HEK293T (cell line): Measurements from ENCODE around the gene CYYR1.

Experiments
- CTCF ChIA-PET: fragments of 350-600 bp; formaldehyde crosslinking; extraction: SDS; loops from one replicate; lab custom pipeline; 2021; ENCODE audit warnings: antibody characterized with exemption, inconsistent platforms; lab: Yijun Ruan, JAX
- POLR2A ChIA-PET: fragments of 350-600 bp; formaldehyde crosslinking; extraction: SDS; loops from one replicate; lab custom pipeline; 2020; ENCODE audit warnings: antibody characterized with exemption, inconsistent platforms; lab: Yijun Ruan, JAX
- DNase-seq: peaks from one replicate; pipeline ENCODE4 v3.0.0; 2012; ENCODE audit warnings: mixed read lengths; ENCODE audit errors: extremely low spot score
- ARNT ChIP-seq: fragments of 450-650 bp; IDR thresholded peaks from 2 replicates; pipeline ENCODE4 v1.6.1; 2017; ENCODE audit warnings: mild to moderate bottlenecking
- BHLHE40 ChIP-seq: fragments of 450-650 bp; IDR thresholded peaks from 2 replicates; pipeline ENCODE4 v1.6.1; 2016; ENCODE audit warnings: mild to moderate bottlenecking, moderate library complexity, borderline replicate concordance
- CTBP1 ChIP-seq: fragments of 450-650 bp; IDR thresholded peaks from 2 replicates; pipeline ENCODE4 v1.6.1; 2016; ENCODE audit warnings: borderline replicate concordance
- ELF4 ChIP-seq: fragments of 450-650 bp; IDR thresholded peaks from 2 replicates; pipeline ENCODE4 v1.6.1; 2017; ENCODE audit warnings: antibody characterized with exemption
- FOXA1 ChIP-seq: fragments of 450-650 bp; IDR thresholded peaks from 2 replicates; pipeline ENCODE4 v1.6.1; 2016; ENCODE audit warnings: mild to moderate bottlenecking
- FOXK2 ChIP-seq: fragments of 450-650 bp; IDR thresholded peaks from 2 replicates; pipeline ENCODE4 v1.6.1; 2016; ENCODE audit warnings: mild to moderate bottlenecking
- FOXM1 ChIP-seq: fragments of 450-650 bp; IDR thresholded peaks from 2 replicates; pipeline ENCODE4 v1.6.1; 2017; ENCODE audit warnings: mild to moderate bottlenecking, borderline replicate concordance
- HDGF ChIP-seq: fragments of 450-650 bp; IDR thresholded peaks from 2 replicates; pipeline ENCODE4 v1.6.1; 2017; ENCODE audit warnings: antibody characterized with exemption, borderline replicate concordance
- L3MBTL2 ChIP-seq: fragments of 450-650 bp; conservative IDR thresholded peaks from 2 replicates; pipeline ENCODE4 v1.6.1; 2016; ENCODE audit warnings: mild to moderate bottlenecking
- LEF1 ChIP-seq: fragments of 450-650 bp; IDR thresholded peaks from 2 replicates; pipeline ENCODE4 v1.6.1; 2017; ENCODE audit warnings: mild to moderate bottlenecking, borderline replicate concordance
- NFRKB ChIP-seq: fragments of 450-650 bp; IDR thresholded peaks from 2 replicates; pipeline ENCODE4 v1.6.1; 2016; ENCODE audit warnings: mild to moderate bottlenecking, moderate library complexity
- SP1 ChIP-seq: fragments of 450-650 bp; IDR thresholded peaks from 2 replicates; pipeline ENCODE4 v1.6.1; 2017
- SUZ12 ChIP-seq: fragments of 450-650 bp; IDR thresholded peaks from 2 replicates; pipeline ENCODE4 v1.6.1; 2016; ENCODE audit warnings: mild to moderate bottlenecking
- TARDBP ChIP-seq: fragments of 450-650 bp; IDR thresholded peaks from 2 replicates; pipeline ENCODE4 v1.6.1; 2016
- ZNF384 ChIP-seq: fragments of 450-650 bp; IDR thresholded peaks from 2 replicates; pipeline ENCODE4 v1.6.1; 2016
- TF ChIP-seq, protein P1 (sequence below): fragments of 450-650 bp; IDR thresholded peaks from 2 replicates; pipeline ENCODE4 v1.6.1; 2016

CYYR1 gene

DNA sequence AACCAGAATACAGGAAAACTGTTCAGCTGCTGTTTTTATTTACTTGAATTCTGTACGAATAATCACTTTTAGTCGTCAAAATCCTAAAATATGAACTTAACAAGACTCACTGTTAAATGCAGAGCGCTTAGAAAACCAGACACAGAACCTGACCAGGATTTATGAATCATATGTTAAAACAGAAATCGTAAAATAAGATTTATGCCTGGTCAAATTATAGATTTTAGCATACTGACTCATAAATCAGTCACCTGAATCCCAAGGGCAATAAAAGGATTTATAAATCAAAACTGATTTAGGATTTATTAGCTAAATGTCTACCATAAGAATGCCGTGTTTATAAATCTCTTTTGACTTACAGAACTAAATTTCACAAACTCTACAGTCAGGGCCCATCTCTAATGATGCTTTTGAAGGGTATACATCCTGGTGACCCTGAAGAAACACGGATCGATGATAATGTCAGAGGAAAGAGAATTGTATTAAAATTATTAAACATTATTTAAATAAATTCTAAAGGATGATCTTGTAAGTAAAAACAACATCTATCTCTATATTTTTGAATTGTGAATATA, 28.8 kb downstream of the CYYR1 start:
- POLR2A ChIA-PET, result no interaction called here
- TF ChIP-seq ARNT, result no peak
- TF ChIP-seq CTBP1, result peak; percentile 63; the same call in 1 of the 2 replicates
- TF ChIP-seq, protein P1, sequence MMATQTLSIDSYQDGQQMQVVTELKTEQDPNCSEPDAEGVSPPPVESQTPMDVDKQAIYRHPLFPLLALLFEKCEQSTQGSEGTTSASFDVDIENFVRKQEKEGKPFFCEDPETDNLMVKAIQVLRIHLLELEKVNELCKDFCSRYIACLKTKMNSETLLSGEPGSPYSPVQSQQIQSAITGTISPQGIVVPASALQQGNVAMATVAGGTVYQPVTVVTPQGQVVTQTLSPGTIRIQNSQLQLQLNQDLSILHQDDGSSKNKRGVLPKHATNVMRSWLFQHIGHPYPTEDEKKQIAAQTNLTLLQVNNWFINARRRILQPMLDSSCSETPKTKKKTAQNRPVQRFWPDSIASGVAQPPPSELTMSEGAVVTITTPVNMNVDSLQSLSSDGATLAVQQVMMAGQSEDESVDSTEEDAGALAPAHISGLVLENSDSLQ, result peak; percentile 93
- peak; percentile 18; the same call in 1 of the 2 replicates for TF ChIP-seq LEF1
- DNase-seq, result no peak
- CTCF ChIA-PET, result interaction anchor here (0.9 kb wide), 1 partner anchor 373 kb away, joined by 3 read pairs; the partner anchor contains the start of gene APP

DNA sequence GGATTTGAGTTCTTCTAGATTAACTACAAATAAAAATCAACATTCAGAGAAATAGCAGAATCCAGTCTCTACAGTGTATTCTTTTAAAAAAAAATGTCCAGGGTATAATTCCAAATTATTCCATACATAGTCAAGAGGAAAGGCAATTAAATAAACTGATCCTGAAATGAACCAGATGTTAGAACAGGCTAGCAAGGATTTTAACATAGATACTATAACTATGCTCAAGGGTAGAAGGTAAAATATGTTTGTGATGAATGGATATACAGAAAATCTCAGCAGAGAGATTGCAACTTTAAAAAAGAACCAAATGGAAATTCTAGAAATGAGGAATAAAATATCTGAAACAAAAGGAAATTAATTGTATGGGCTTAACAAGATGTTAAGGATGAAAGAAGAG, 32.4 kb downstream of the CYYR1 start:
- TF ChIP-seq TARDBP (no peak), FOXM1 (no peak), ZNF384 (no peak), NFRKB (no peak), BHLHE40 (no peak), FOXK2 (no peak), ELF4 (no peak), L3MBTL2 (no peak), SP1 (no peak), CTBP1 (no peak), ARNT (no peak), FOXA1 (no peak), HDGF (no peak), SUZ12 (no peak), LEF1 (no peak)
- TF ChIP-seq, protein P1, result no peak
- DNase-seq, result no peak
- ChIA-PET CTCF (no interaction called here), POLR2A (no interaction called here)

DNA sequence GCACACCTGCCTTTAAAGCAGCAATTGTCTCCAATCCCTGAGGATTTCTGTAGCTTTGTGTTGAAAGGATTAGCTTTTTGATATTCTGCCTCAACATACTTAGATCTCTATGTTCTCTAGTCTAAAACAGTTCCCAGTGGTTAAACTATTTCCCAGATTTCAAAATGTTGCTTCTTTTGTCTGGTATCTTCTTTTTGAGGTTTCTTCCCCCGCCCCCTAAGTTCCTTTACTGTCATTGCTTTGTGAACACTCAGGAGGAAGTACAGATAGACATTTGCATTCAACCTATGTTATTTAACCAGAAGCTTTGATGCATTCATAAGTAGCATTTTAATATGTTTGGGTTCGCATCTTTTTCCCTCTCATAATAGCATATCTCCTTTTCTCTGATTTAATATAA, 33.5 kb downstream of the CYYR1 start:
- ChIA-PET CTCF (no interaction called here), POLR2A (no interaction called here)
- no peak for DNase-seq
- TF ChIP-seq BHLHE40 (no peak), SP1 (no peak), ELF4 (no peak), LEF1 (no peak), CTBP1 (no peak), L3MBTL2 (no peak), HDGF (no peak), FOXA1 (no peak), TARDBP (no peak), FOXM1 (no peak), SUZ12 (no peak), FOXK2 (no peak), ARNT (no peak), ZNF384 (no peak), NFRKB (no peak)
- TF ChIP-seq, protein P1, result no peak

DNA sequence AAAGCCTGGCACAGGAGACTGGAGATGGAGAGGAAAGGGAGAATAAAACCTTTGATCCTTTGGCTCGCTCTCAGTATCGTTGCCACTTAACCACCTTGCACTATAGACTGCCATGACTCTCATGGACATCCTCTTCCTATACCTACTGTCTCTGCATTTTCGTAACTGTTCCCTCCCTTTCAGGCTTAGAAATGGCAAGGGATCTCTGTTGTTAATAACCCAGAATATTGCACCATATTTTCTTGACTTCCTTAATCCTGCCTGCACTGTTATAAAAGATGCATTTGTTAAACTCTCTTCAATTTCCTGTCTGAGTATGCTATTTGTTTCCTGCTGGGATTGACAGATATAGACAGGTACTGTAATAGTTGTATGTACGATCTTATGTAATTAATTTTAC, 38.6 kb downstream of the CYYR1 start:
- no peak for DNase-seq
- TF ChIP-seq SP1 (no peak), FOXK2 (no peak), LEF1 (no peak), ELF4 (no peak), ARNT (no peak)
- TF ChIP-seq, protein P1, result no peak
- CTCF ChIA-PET, result no interaction called here
- POLR2A ChIA-PET, result no interaction called here

DNA sequence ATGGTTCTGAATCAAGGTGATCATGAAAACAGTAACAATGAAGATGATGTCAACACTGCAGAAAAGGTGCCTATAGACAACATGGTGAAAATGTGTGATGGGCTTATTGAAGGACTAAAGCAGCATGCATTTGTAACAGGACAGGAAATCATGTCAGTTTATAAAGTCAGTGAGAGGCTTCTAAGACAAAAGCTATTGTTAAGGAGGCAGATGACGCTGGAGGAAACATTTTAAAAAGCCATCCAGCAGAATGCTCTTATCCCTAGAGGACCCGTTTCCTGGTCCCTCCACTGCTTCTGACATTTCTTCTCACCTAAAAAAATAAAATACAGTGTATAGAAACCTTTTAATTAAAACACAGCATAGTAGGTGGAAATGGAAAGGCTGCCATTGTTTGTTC, 40.9 kb downstream of the CYYR1 start:
- no peak for TF ChIP-seq ARNT
- TF ChIP-seq L3MBTL2, result no peak
- TF ChIP-seq BHLHE40, result no peak
- no peak for TF ChIP-seq ZNF384
- no peak for TF ChIP-seq ELF4
- TF ChIP-seq NFRKB, result no peak
- no peak for TF ChIP-seq FOXA1
- TF ChIP-seq TARDBP, result no peak
- no peak for TF ChIP-seq SP1
- TF ChIP-seq, protein P1, result no peak
- no peak for TF ChIP-seq FOXK2
- no peak for TF ChIP-seq HDGF
- ChIA-PET CTCF (no interaction called here), POLR2A (no interaction called here)
- DNase-seq, result no peak

DNA sequence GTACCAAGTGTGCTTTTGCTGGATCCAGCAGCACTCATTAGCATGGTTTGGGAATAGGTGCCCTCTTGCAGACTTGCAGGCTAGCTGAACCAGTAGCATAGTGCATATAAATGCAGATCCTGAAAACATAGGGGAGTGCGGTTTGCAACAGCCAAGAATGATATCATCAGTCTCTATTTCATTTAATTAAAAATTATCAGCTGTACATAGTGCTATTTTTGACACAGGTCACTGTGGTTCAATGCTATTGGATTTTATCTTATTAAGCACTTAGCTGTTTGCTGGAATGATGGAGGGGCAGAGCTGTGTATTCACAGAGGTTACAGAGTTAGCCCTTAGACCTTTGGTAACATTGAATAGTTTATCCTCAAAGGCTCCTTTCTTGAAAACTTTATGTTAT, 43.6 kb downstream of the CYYR1 start:
- no peak for TF ChIP-seq L3MBTL2
- TF ChIP-seq TARDBP, result no peak
- TF ChIP-seq BHLHE40, result no peak
- TF ChIP-seq FOXM1, result no peak
- TF ChIP-seq, protein P1, result no peak
- TF ChIP-seq LEF1, result no peak
- no peak for TF ChIP-seq ZNF384
- TF ChIP-seq ELF4, result no peak
- TF ChIP-seq CTBP1, result no peak
- TF ChIP-seq FOXK2, result no peak
- TF ChIP-seq SP1, result no peak
- no peak for TF ChIP-seq ARNT
- DNase-seq, result no peak
- CTCF ChIA-PET, result no interaction called here
- POLR2A ChIA-PET, result no interaction called here
